GM21447 (cell line): ENCODE data around the gene NUDT3.
"Not testable (repeated sequence)": the region's sequence is repeated elsewhere in the genome, so short reads cannot be mapped to it uniquely, and the experiment has no call there.

Experiments
- ATAC-seq: cut with Tn5 transposase; IDR thresholded peaks from one replicate; pipeline ENCODE4 v1.9.1; 2021; ENCODE audit not compliant: unreplicated experiment

The NUDT3 gene

DNA sequence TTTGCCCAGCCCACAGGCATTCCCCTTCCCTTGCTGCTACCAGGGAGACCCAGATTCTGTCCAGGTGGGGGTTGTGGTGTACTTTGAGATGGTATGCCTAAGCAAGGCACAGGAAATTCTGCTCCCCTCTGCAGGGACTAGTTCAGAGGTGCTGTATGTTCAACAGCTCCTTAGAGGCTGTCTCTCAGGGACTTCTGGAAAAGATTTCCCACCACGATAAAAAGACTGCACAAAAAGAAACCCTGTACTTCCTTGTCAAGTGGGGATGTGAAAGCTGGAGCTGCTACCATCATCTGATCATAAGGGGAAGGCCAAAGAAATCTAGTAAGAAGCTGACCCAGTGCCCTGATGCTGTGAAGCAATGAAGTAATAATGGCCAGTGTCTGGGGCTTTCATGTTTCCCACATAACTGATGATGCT, 92.1 kb downstream of the NUDT3 start:
- no peak for ATAC-seq

DNA sequence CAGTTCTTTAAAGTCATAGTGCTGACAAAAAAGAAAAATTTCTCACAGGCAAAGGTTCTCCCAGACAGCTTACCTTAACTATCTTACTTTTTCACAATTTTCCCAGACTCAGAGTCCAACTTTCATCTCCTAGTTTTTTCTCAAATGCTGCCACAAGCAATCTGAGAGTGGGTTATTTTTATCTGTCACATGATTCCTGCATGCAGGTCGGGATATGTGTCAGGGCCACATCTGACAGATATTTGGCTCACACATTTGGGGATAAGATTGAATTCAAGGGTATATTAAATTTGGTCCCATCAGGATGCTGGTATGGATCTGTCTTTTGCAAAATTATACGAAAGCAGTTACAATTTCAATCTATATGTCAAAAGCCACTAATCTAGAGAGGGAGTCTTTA, 93.5 kb downstream of the NUDT3 start:
- ATAC-seq: no peak

DNA sequence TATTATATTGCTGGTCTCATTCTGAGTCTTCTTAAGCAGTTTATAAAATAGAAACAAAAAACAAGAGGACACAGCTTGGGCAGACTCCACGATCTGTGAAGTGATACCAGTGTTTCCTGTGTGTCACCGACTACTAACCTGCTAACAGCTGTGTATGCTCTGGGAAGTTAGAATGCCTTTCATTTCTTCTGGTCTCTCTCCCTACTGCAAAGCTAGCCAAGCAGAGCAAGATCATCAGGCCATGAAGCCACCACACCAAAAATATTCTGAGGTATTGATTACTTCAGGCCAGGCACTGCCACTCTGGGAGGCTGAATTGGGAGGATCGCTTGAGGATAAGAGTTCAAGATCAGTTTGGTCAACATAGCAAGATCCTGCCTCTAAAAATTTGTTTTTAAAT, 96.7 kb downstream of the NUDT3 start:
- ATAC-seq: peak; percentile 86

DNA sequence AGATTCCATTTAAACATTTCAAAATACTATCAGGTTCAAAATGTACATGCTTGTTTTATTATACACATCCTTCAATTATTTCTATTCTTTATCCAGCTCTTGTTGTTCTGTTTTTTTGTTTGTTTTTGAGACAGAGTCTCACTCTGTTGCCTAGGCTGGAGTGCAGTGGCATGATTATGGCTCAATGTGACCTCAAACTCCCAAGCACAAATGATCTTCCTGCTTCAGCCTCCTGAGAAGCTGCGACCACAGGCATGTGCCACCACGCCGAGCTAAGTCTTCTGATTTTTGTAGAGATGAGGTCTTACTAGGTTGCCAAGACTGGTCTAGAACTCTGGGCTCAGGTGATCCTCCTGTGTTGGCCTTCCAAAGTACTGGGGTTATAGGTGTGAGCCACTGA, 99.5 kb downstream of the NUDT3 start:
- no peak for ATAC-seq

DNA sequence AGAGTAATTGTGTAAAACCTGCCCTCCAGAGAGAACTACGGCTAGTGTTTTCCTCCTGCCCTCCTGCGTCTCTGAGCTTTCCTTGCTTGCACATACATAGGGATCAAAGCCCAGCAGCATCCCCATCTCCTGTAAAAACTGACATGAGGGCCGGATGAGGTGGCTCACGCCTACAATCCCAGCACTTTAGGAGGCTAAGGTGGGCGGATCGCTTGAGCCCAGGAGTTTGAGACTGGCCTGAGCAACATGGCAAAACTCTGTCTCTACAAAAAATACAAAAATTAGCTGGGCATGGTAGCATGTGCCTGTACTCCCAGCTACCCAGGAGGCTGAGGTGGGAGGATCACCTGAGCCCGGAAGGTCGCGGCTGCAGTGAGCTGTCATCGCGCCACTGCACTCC, 103.3 kb downstream of the NUDT3 start:
- ATAC-seq: no peak

DNA sequence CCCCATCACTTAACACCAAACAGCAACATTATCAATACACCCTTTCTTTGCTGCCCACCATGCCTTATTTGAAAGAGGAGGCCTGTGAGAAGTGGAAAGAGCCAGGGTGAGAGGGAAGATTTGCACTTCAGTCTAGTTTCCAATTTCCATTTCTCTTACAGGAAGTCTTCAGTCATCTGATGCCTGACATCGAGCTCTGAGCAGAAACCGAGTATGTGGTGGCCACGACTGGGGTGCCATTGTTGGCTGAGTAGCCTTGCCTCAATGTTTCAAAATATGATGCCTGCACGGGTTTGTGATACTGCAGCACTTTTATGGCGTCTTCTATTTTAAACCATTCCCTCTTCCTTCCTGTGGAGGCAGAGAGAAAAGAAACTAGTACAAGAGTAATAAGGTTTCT, 103.9 kb downstream of the NUDT3 start:
- peak; percentile 48 for ATAC-seq

DNA sequence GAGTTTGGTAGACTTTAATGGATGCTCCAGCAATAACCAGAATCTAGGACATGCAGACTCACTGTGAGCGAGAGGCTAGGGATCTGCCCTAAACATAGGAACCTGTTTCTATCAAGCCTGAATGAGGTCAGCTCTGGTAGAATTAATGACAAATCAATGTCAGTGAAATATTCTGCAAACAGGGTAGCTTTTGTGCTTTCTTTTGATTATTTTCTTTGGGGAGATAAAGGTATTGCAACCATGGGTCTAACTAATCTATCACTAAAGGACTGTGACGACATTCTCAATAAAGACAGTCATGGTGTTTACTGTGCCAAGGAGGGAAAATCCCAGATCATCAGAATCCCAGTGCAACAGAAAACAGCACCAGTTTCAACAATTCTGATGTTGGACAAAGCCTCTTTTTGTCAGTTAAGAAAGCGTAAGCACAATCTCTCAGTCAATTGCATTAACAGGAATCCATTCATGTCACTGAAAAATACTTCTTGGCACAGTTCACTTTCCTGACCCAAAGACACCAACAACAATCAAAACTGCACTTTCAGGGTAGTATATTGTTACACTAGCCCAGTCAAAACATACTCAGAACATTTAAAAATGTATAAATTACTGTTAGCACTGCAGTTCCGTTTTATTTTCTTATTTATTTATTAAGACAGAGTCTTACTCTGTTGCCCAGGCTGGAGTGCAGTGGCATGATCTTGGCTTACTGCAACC, 106.9 kb downstream of the NUDT3 start:
- no peak for ATAC-seq

DNA sequence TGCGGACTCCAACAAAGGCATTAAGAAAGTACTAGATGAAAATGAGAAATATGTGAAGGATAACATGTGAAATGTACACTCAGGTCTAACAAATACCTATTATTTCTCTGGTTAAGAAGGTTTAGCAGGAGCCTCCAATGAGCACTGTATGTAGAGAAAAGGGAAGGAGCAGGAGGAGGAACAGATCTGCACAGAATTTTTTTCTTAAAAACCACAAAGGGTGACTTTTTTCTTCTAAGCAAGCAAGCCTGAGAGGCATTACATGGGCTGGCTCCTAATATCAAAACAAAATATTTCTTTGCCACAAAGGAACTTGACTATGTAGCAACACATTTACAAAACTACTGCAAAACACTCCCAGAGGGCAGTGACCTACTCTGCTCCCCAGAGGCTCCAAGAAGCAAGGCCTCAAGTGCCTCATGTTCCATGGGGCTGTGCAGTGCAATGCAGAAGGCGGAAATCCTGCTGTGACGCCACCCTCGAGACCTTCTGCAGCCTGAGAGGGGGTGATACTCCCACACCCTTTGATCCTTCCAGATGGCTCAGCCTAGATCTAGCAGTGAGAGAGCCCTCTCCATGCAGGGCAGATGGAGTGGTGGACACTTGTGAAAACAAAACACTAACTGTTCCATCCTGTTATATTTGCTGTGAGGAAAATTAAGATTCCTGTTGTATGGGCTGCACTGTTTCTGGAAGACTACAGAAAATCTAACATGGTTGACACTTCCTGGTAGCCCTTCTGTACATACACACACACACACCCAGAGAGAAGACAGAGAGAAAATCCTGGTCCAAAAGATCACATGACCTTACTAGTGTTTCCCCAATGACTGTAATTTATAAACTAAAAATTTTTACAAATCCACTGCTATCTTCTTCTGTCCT, 107.7 kb downstream of the NUDT3 start:
- no peak for ATAC-seq

DNA sequence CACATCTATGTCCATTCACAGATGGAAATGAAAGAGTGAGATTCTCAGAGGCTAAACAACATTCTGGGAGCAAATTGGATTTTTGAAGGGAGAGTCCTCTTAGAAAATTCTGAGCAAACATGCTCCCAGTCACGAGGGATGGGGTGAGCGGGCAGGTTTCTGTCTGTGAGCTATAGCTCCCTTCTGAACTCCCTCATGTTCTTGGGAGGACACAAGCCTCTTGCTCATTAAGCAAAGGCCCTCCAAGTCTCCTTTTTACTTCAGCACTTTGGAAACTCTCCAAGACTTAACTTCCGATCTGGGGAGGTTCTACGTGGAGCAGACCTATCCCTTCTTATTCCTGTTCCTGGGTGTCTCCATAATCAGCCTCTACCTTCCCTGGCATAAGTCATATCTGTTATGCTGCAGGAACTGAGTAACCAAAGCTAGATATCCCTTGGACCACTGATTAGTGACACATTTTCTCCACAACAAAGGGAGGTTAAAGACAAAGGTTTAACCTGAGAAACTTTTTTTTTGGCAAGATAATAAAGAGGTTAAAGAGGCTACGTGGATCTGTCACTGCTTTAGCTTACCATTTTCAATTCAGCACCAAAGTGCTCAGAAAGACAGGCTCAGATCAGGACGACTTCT, 110.7 kb downstream of the NUDT3 start:
- no peak for ATAC-seq

DNA sequence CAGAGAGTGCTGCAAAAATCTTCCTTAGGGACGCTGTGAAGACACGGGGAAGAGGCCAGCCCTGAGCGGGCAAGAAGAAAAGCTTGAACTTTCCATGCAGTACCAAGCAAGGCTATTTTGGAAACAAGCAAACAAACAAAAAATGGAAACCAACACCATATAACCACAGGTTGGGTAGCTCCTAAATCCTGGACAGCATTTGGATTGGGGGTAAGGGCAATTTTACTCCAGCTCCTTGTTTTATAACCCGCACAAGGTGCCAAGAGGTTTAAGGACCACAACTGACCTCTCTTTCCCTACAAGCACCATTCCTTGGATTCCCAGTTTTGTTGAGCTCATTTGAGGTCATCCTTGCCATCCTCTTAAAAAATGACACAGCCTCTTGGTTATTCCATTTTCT, 112.3 kb downstream of the NUDT3 start:
- no peak for ATAC-seq

DNA sequence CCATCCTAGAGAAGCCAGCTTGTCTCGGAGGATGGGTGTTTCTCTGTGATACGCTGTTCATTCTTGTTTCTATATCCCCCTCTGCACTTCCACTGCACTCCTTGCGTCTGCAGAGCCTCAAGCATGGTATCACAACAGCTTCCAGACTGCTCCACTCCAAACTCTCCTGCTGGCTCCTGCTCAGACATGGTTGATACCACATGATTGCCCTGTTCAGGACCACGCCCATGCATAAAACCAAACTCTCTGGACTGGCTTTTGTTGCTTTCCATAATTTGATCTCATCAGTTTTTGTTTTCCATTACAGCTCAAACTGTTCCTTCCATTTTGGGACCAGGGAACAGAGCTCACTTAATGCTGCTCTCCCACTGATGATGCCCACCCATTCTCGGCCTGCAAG, 113.6 kb downstream of the NUDT3 start:
- ATAC-seq: no peak

DNA sequence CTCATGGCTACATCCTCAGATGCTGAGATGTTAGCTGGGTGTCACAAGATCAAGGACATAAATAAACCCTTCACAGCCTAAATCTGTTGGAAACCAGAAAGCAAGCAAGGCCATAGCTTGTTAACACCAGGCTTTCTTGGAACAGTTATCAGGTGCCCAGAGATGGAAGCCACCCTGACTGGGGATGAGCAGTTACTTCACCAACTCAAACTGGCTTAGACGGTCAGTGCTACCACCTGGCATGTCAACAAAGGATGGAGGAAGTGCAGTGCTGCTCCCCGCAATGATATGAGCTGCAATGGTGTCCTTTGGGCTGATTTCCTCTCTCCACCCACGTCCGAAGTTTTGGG, 114.7 kb downstream of the NUDT3 start:
- ATAC-seq: no peak

DNA sequence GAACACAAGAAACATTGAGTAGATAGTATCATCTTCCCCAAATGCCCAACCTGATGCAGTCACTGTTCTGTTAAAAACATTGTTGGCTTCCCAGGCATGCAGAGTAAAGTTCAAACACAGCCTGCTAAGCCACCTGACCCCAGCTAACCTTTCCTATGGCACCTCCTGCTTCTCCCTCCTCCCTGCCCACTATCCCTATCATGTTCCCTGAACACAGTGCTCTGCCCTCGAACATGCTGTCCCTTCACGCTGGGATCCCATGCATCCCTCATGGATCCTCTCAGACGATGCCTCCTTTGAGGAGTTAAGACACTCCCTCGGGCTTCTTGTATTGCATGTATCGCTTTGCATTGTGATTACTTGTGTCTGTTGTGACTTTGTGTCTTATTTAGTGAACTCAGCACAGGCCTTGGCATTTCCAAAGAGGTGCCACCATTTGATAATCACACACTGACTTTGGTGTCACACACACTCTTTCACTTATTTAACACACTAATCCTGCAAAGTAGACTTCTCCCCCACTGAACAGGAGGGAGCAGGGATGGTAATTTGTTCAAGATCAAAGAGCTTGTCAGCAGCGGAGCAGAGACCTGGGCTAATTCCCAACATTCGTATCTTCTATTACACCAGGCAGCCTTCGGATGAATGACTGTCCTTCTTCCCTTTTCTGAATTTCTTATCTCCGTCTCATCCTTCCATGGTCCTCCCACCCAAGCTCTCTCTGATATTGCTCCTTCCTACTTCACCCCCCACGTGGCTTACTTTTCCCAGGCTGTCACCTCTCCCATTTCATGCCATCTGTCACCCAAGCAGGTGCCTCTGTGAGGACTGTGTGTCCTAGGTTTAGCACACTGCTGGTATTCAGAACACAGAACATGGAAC, 115.3 kb downstream of the NUDT3 start:
- no peak for ATAC-seq

DNA sequence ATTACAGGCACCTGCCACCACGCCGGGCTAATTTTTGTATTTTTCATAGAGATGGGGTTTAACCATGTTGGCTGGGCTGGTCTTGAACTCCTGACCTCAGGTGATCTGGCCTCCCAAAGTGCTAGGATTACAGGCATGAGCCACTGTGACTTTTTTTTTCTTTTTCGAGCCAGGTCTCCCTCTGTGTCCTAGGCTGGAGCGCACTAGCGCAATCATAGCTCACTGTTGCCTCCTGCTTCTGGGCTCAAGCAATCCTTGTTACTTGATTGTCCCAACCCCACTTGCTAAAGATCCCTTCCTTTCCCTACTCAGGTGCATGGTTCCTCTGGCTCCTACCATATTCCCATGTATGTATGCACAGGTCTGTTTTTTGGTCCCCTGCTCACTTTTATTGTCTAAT, 116.3 kb downstream of the NUDT3 start:
- ATAC-seq: no peak

DNA sequence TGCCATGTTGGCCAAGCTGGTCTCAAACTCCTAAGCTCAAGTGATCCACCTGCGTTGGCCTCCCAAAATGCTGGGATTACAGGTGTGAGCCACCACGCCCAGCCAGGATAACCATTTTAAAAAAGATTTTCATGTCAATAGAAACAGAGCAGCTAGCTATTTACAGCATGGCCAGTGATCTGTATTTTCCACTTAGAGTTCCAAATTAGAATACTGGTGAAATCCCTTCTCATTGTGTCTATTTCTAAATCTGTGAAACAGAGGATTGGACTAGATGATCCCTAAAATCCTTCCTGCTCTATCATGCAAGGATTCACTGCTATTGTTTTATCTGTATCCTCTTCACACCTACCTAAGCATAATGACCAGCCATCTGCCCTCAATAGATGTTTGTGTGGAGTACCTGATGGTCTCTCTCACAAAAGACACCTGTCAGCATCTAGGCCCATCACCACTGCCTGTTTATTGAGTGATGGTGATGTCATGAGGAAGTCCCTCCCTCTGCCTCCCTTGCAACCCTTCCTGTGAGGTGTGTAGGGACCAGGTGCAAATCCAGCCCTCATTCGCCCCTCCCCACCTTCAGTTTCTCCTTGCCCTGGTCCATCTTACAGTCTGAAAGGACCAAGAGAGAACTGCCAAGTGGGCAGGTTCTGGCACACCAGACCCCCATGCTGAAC, 117.2 kb downstream of the NUDT3 start:
- no peak for ATAC-seq

DNA sequence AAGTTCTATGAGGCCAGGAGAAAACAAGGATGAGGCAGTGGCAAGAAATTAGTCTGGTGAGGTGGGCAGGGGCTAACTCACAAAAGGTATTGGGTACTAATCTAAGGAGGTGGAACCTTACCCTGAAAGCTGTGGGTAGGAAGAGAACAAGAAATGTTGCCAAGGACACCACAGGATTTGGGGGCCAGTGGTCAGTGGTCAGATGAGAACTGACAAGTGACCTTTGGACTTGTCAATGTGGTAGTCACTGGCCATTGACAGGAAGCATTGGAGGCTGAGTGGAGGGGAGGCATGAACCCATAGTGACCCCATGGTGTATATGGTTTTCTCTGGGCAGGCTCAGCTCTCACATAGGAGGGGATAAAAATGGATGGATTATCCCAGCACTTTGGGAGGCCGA, 118.3 kb downstream of the NUDT3 start:
- no peak for ATAC-seq

DNA sequence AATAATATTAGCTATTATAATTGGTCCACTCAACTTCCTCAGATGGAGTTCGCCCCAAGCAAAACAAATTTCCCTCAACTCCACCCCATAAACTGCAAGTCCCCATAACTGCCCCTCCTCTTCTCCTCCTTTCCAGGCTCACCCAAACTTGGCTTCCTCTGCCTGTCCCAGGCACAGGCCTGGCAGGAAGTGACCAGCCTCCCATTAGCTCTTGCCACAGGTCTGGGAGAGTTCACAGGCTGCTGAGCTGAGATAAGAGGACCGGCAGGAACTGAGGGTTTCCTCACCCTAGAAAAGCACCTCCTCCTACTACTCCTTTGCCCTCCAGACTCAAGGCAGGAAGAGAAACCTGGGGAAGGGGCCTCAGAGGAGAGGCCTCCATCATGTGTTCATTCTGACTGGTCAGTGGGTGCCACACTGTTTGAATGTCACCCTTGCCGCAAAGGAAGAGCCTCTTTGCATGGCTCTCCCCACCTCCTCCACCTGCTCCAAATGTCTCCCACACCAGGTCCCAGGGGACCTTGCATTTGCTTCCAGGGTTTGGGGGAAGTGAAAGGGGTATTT, 119.1 kb downstream of the NUDT3 start:
- ATAC-seq: no peak

DNA sequence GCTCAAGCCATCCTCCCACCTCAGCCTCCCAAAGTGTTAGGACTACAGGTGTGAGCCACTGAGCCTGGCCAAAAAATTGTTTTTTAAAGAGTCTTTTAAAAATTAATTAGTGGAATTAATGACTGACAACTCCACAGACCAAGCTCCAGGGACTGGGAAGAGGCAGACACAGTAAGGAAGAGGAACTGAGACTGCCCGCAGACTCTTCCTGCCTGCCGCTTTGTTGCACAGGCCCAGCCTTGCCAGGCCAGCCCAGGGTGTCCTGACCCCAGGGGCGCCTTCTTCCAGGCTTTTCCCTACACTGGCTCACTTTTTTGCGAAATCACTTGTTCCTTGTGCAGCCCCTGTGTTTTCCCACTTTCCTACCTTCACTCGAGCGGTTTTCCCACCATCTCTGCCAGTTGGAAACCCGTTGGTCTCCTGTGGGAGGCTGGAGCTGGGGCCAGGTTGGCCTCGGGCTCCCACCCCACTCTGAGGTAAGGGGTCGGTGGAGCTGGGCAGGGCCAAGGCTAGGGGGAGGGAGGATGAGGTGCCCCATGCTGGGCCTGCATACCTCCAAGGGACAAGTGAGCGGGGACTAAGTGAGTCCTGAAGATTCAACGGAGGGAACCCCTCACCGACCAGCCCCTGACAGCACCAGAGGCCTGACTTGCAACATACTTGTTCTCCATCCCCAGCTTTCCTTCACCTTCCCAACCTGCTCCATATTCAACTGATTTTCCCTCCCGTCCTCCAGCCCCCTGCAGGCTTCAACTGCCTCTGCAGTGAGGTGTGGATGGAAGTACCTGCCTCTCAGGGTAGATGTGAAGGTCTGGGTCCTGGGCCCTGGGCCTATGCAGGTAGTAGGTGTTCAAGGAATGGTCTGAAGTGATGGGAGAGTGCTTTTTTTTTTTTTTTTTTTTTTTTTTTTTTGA, 120.2 kb downstream of the NUDT3 start:
- ATAC-seq: no peak

DNA sequence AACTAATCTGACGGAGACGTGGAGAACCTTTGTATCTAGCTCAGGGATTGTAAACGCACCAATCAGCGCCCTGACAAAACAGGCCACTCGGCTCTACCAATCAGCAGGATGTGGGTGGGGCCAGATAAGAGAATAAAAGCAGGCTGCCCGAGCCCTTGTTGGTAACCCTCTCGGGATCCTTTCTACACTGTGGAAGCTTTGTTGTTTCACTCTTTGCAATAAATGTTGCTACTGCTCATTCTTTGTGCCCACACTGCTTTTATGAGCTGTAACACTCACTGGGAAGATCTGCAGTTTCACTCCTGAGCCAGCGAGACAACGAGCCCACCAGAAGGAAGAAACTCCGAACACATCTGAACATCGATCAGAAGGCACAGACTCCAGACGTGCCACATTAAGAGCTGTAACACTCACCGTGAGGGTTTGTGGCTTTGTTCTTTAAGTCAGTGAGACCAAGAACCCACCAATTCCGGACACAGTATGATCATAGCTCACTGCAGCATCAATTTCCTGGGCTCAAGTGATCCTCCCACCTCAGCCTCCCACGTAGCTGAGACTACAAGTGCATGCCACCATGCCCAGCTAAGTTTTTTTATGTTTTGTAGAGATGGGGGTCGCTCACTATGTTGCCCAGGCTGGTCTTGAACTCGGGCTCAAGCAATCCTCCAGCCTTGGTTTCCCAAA, 122.7 kb downstream of the NUDT3 start:
- not testable (repeated sequence) for ATAC-seq
